ENCODE results near the gene SLC34A1.
A peak's percentile ranks its signal among the peaks of the same experiment; 100 is the strongest.
"Not testable (repeated sequence)": the region's sequence is repeated elsewhere in the genome, so short reads cannot be mapped to it uniquely, and the experiment has no call there.

SLC34A1 gene

DNA sequence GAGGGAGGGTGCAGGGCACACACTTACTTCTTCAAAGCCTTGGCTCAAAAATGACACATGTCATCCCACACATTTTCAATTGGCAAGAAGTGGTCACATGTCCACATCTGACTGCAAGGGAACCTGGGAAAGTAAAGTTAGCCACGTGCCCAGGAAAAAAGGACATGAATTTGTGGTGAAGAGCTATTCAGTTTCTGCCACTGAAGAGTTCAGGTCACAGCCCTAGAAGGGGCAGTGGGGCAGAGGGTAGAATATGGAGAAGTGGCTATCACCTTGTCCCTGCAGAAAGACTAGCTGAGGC lies 28.4 kb upstream of the SLC34A1 start:
- no peak for DNase-seq

DNA sequence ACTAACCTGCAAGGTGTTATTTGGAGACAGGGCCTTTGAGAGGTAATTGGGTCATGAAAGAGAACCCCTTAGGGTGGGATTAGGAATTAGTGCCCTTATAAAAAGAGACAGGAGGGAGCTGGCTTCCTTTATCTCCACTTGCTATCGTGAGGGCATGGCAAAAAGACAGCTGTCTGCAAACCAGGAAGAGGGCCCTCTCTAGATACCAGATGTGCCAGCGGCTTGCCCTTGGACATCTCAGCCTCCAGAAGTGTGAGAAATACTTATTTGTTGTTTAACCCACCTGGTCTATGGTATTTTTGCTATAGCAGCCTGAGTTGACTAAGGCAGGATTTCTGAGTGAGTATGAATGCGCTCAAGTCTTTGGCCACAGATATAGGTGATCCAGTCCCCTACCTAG lies 27.5 kb upstream of the SLC34A1 start:
- no peak for DNase-seq

DNA sequence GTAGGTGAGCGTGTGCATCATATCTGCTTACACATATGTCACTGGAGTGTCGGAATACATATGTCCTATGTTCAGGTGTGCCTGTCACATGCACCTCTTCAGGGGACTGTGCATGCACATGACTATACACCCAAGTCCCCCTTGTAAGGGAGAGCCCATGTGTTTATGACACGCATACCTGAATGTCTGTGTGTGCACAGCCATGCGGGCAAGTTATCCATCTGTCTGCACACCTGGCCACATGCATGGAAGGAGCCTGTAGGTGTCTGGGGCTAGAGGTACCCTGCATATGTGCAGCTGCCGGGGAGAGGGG lies 27.1 kb upstream of the SLC34A1 start:
- no peak for DNase-seq

DNA sequence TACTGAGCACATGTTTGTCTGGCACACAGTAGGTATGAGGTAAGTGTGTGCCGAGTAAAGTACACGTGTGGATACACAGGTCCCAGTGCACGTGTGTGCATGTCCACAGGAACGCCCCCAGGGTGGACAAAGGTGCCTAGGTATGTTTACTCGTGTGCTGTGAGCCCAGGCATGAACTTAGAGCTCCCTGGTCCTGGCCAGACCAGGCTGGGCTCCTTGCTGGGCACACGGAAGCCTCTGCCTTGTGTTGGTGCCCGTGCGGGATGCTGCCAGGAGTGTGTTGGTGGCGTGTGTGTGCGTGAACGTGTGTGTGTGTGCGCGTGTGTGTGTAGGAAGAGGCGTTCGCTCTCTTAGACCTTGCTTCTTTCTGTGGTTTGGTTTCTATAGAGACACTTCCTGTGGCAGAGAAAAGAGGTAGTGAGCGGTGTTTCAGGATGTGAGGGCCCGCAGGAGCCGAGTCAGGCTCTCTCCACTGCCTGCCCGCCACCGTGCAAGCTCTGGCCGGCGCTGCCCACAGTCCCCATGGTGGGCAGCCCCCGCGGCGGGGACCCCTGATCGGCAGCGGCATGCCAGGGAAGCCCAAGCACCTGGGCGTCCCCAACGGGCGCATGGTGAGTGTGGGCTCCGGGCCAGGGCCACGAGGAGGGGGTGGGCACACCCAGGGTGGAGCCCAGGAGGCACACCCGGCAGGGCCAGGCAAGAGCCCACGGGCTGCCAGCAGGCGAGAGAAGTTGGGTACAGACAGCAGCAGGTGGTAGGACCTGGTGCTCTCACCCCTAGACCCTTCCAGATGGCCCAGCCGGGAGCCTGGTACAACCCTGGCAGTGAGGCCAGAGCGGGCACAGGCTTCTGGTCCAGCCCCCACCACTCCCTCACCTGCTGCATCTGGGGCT lies 26.5 kb upstream of the SLC34A1 start, which contains the start of gene RGS14:
Gene RGS14 (plus strand): TSS at position 466 of the 893 bp plus-strand sequence. CDS start 101 bp downstream, at position 567.
- DNase-seq: no peak

DNA sequence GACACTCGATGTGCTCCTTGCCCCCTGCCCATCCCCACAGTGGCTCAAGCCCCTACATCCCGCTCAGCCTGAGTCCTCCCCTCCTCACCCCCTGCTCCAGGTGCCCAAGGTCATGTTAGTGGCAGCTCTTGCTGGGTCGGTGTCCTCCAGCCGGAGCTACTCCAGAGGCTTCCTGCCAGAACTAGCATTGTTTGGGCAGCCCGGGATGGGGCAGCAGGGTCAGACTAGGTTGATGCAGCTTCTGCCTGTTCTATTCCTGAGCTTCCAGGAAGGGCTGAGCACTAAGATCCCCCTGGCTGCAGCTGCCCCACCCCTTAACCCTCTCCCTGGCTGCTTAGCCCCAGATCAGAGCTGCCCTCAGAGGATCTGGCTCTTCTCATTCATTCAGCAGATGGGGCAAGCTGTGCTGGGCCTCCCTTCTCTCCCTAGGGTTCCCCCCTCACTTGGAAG lies 25.8 kb upstream of the SLC34A1 start:
- no peak for DNase-seq

DNA sequence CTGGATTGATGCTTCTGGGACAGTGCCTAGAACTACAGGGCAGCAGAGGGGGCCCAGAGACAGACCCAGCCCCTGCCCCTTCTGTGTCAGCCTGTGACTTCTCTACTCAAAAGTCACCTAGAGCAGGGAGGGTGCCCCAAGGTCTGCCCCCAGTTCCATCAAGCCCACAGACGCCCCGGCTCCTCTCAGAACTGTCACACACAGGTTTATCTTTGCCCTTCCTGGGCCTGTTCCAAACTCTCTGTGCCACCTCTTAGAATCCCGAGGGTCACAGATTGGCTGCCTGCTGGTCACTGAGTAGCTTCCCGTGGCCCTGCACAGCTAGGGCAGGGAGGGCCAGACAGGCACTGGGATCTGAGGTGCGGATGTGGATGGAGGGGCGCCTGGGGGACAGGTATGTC lies 24.8 kb upstream of the SLC34A1 start:
- no peak for DNase-seq

DNA sequence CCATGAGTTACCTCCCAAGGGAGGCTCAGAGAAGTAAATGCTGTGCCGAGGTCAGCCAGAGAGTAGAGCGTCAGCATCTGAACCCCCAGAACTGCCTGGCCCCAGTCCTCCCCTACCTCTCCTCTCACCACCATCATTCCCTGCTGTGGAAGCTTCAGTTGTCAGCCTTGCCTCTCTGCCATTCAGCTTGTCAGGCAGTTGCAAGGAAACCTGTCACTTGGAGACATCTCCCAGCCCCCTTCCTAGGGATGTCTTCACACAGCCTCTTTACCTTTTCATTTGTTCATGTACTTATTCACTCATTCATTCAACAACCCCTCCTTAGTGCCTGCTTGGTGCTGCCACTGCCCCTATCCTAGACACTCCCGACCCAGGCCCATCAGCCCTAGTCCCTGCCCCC lies 24.4 kb upstream of the SLC34A1 start:
- no peak for DNase-seq

DNA sequence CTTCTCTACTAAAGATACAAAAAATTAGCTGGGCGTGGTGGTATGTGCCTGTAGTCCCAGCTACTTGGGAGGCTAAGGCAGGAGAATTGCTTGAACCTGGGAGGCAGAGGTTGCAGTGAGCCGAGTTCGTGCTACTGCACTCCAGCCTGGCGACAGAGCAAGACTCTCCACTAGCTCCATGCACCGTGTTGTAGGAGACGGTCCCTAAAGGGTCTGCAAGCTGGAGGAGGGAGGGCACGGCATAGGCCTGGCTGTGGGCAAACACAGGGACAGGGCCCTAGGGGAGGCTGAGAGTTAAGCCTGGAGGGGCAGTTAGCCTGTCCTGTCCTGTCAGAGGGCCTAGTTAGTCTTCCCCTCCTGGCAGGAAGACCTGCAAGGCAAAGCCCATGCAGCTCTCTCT lies 23.5 kb upstream of the SLC34A1 start:
- DNase-seq: not testable (repeated sequence)

DNA sequence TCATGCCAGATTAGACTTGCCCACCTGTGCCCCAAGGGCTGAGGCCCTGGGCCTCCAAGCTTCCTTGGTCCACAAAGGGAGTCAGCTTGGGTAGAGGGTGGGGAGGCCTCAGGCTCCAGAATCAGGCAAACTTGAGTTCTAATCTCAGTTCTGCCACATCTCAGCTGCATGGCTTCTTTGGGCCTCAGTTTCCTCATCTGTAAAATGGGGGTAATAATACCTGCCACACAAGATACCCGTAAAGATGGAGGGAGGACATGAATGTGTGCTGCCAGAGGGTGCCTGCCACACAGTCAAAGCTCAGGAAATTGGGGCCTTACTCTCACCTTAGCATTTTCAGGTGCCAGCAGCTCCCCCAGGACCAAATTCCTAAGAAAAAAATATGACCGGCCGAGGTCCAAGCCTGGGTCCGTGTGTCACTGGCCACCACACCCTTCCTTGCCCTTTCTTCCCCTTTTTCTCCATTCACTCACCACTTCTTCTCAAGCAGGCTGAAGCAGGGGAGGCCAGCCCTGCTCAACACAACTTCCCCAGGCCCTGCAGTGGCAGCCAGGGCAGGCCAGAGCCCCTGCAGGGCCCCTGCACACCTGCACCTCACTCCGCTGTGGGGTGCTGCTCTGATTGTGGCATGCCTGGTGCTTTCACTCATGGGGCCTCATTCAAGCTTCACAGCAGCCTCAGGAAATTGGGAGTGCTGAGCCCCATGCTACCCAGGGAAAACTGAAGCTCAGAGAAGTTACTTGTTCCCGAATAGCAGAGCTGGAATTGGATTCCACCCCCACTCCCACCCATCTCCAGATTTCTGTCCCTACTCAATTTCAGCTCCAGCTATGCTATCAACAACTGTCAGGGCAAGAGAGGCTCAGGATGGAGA lies 22.6 kb upstream of the SLC34A1 start:
- no peak for DNase-seq

DNA sequence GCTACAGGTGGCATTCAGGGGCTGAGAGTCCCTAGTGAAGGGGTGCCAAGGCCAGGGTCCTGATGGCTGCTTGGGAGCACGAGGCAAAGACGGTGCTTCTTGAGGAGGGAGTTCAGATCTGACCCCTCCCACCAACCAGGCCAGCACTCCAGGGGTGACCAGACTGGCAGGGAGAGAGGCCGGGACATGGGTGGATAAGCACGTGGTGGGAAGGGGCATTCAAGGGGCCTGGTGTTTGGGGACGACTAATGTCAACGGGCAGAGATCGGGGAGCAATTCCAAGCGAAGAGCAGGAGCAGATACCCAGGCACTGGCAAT lies 22.0 kb upstream of the SLC34A1 start:
- DNase-seq: no peak

DNA sequence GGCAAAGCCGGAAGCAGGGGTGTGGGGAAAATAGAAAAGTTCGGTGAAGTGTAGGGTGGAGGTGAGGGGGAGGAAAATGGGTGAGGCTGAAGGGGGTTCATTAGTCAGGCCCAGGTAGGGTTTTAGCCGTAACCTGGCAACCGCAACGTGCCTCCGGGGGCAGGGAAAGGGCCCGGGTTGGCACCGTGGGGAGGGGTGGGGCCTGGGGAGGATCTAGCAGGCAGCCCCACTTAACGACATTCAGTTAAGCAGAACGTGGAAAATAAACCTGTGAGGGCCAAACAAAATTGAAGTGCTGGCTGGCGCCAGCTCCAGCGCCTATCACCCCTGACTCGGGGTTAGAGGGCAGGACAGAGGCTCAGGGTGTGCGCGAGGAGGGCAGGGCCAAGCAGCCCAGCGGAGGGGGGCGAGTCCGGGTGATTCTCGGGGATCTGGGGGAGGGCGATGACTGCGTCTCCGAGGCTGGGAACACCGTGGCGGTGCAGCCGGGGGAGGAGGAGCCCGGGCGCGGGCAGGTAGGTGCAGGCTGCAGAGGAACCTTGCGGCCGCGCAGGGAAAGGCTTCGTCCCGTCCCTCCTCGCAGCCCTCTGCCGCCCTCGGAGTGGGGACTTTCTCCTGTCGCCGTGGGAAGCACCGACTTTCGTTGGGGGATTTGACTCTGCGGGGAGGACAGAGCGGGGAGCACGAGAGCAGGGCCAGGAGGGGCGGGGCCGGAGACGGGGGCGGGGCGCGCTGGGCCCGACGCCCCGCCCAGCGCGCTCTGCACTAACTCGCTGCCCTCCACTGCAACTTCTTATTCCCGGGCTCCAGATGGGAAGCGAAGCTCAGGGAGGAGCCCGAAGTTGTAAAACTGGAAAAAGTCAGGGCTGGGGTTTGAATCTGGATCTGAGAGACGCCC lies 21.4 kb upstream of the SLC34A1 start:
- DNase-seq: peak; percentile 64

DNA sequence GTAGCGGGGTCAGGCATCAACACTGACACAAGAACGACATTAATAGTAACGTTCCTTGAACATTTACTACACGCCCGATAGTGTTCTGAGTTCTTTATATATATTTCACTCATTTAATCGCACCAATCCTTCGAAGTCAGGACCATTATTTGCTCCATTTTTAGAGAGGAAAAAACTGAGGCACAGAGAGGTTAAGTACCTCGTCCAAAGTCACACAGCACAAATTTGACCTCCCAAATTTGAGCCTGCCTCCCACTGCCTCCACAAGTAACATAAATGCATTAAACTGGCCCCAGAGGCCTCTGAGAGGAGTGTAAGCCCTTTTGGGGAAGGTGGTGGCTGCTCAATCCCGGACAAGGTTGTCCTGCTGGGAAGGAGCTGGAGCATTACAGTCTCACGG lies 20.7 kb upstream of the SLC34A1 start:
- DNase-seq: no peak

DNA sequence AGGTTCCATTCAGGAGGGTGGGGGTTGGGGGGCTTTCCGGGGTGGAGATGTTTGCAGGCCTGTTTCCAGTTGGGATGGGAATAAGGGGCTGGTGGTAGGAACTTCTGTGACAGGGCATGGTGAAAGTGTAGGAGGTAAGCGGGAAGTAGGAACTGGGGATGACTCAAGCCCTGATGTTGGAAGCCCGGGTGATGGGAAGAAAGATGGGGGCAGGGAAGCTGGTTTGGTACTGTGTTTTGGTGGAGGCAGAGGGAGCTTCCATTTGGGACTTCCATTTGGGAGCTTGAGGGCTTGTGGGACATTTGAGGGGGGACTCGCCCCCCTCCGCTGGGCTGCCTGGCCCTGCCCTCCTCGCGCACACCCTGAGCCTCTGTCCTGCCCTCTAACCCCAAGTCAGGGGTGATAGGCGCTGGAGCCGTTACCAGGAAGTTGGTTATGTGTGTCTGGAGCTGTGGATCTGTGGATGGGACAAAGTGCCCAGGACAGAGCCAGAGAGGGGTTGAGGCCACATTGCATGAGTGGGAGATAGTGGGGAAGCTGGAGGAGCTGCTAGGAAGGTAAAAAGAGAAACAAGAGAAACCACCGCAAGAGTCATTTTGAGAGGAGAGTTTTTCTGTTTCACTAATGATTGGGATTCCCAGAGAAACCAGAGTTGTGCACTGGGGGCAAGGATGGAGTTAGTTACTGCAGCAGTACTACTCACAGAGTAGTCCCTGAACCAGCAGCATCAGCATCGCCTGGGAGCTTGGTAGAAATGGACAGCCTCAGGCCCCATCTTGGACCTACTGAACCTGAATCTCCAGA lies 19.9 kb upstream of the SLC34A1 start:
- no peak for DNase-seq

DNA sequence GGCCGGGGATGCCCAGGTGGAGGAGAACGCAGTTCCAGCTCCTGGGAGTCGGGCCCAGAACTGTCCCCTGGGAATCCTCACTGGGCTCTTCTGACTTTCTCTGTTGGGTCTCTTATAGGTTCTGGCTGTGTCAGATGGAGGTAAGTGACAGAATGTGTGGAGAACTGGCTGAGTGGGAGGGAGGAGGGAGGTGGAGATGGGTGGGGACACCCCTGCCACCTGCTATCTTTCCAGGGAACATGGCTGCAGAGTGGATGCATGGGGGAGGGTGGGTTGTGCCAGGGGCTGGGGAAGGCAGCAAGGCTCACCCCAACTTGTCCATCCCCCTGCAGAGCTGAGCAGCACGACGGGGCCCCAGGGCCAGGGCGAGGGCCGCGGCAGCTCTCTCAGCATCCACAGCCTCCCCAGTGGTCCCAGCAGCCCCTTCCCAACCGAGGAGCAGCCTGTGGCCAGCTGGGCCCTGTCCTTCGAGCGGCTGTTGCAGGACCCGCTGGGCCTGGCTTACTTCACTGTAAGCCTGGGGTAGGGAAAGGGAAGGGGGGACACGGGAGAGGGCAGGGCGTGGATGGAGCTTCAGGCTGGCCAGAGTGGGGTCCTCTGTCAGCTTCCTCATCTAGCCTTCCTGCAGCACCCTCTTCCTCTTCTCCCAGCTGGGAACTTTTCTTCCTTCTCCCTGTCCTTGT lies 18.2 kb upstream of the SLC34A1 start:
- DNase-seq: no peak

DNA sequence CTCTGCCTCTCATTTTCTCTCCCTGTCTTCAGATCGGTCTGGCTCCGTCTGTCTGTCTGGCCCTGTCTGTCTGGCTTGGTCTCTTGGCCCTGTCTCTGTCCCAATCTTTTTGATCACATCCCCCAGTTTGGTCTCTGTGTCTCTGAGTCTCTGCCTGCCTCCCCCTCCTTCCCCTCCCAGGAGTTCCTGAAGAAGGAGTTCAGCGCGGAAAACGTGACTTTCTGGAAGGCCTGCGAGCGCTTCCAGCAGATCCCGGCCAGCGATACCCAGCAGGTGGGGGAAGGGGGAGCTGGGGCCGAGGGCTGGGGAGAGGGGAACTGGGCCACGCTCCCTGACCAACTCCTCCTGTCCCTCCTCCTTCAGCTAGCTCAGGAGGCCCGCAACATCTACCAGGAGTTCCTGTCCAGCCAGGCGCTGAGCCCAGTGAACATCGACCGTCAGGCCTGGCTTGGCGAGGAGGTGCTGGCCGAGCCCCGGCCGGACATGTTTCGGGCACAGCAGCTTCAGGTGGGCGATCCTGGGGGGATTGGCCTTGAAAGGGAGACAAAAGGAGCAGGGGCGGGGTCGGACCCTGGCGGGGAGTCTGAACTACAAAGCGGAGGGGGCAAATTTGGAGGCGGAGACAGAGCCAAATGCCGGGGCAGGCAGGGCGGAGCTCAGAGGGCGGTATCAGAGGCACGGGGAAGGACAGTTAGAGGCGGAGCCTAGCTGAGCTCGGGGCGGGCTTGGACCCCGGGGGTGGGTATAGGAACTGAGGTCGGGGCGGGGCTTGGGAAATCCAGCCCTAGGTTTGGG lies 17.5 kb upstream of the SLC34A1 start:
- DNase-seq: peak; percentile 94

DNA sequence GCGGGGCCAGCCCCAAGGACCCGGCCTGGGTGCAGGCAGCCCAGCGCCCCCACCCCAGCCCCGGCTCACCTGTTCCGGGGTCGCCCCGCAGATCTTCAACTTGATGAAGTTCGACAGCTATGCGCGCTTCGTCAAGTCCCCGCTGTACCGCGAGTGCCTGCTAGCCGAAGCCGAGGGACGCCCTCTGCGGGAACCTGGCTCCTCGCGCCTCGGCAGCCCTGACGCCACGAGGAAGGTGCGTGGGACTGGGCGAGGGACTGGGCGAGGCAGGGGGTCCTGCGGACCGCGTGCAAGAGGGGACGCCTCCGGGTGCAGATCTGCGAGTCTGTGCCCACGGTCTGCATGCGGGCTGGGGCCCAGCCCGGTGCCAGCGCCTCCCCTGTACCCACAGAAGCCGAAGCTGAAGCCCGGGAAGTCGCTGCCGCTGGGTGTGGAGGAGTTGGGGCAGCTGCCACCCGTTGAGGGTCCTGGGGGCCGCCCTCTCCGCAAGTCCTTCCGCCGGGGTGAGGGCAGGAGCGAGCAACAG lies 16.8 kb upstream of the SLC34A1 start:
- DNase-seq: no peak

DNA sequence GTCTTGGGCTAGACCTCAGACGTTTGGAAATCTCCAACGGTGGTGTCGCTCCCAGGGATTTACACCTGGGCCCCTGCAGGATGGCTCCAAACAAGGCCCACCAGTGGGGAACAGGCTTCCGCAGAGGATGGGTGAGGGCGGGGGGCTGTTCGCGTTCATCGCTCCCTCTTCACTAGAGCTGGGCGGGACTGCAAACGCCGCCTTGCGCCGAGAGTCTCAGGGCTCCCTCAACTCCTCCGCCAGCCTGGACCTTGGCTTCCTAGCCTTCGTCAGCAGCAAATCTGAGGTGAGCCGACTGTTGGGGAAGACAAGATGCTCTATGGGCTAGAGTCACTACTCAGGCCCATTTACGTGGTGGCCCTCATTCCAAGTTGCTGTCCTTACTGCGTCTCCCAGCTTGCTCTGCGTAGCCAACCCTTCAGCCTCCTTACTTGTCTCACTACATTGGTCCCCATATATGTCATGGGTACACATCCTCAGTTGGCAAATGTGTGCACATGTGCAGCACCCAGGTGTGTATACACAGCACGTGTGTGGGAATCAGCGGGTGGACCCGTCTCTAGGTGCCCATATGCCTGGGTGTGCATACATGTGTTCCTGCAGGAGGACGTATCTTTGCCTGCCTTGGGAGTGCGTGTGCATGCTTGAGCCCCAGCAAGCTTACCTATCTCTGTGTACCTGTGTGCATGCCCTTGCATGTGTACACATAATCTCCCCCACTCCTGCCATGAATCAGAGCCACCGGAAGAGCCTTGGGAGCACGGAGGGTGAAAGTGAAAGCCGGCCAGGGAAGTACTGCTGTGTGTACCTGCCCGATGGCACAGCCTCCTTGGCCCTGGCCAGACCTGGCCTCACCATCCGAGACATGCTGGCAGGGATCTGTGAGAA lies 16.0 kb upstream of the SLC34A1 start:
- peak; percentile 26 for DNase-seq

DNA sequence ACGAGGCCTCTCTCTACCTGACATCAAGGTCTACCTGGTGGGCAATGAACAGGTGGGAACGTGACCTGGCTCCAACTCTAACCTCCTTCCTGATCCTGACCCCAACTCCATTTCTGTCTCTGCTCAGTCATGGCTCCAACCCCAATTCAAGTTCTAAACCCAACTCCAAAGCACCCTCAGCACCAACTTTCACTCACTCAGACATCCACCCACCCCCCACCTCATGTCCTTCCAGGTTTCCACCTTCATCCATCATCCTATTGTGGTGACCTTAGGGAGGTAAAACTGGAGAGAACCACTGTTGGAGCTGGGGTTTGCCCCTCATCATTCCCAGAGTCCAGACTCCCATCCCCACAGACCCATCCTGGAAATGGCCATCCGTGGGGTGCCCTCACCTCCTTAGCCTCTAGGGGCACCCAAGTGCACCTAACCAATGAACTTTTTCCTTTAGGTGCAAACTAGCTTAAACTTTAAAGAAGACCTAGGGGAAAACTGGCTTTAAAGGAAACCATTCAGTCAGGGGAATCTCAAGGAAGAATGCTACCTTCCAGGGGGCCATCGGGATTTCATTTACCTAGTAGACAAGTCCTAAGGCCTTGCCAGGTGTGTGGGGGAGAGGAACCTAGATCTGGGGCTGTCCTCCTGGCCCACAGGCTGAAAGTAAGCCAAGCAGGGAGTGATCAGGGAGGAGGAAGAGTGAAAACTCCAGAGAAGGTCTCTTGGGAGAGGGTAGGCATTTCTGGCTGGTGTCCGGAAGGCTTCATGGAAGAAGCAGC lies 15.2 kb upstream of the SLC34A1 start:
- no peak for DNase-seq

Measured in left hindlimb (tissue), 1 donor.